ENCODE measurements around the gene MACROD2.

MACROD2 gene

GRCh38 chr20:15061955-15062354 lies 1066.6 kb downstream of the MACROD2 start:
- TF ChIP-seq FOXP2 (optimal IDR thresholded peaks at IDR 0.05; ENCODE audit: borderline replicate concordance, extremely low read depth, extremely low read length, insufficient read depth) = no peak
- TF ChIP-seq, protein P1, sequence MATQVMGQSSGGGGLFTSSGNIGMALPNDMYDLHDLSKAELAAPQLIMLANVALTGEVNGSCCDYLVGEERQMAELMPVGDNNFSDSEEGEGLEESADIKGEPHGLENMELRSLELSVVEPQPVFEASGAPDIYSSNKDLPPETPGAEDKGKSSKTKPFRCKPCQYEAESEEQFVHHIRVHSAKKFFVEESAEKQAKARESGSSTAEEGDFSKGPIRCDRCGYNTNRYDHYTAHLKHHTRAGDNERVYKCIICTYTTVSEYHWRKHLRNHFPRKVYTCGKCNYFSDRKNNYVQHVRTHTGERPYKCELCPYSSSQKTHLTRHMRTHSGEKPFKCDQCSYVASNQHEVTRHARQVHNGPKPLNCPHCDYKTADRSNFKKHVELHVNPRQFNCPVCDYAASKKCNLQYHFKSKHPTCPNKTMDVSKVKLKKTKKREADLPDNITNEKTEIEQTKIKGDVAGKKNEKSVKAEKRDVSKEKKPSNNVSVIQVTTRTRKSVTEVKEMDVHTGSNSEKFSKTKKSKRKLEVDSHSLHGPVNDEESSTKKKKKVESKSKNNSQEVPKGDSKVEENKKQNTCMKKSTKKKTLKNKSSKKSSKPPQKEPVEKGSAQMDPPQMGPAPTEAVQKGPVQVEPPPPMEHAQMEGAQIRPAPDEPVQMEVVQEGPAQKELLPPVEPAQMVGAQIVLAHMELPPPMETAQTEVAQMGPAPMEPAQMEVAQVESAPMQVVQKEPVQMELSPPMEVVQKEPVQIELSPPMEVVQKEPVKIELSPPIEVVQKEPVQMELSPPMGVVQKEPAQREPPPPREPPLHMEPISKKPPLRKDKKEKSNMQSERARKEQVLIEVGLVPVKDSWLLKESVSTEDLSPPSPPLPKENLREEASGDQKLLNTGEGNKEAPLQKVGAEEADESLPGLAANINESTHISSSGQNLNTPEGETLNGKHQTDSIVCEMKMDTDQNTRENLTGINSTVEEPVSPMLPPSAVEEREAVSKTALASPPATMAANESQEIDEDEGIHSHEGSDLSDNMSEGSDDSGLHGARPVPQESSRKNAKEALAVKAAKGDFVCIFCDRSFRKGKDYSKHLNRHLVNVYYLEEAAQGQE (IDR thresholded peaks at IDR 0.05; ENCODE audit: insufficient read depth in 1 of 2, low read depth in 2 of 2, low read length in 2 of 2) = no peak
- TF ChIP-seq TAF1 (IDR thresholded peaks at IDR 0.05; ENCODE audit: borderline replicate concordance, insufficient read depth, low read length) = no peak
- no peak for TF ChIP-seq SIN3A (IDR thresholded peaks at IDR 0.05; ENCODE audit: borderline replicate concordance, insufficient read depth, low read length)
- TF ChIP-seq POLR2AphosphoS5 (IDR thresholded peaks at IDR 0.05; ENCODE audit: low read depth, low read length) = no peak

DNA sequence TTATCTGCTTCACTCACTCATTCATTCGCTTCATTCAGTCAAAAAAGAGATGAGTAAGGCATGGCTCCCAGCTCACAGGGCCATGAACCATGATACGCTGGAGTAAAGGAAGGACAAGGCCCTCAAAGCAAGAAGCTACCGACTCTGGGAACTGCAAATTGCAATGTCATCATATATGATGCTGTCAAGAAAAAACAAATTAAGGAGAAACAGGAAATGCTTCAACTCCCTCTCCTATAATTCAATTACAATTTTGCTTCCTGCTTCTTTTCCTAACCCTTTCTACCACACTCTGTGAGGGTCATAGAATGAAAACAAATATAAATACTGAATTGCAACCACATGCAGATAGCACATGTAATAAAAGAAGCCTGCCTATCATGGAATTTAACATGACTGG lies 1067.8 kb downstream of the MACROD2 start:
- TF ChIP-seq, protein P1 (IDR thresholded peaks at IDR 0.05; ENCODE audit: insufficient read depth in 1 of 2, low read depth in 2 of 2, low read length in 2 of 2) = no peak
- TF ChIP-seq POLR2AphosphoS5 (IDR thresholded peaks at IDR 0.05; ENCODE audit: low read depth, low read length) = no peak
- no peak for TF ChIP-seq SIN3A (IDR thresholded peaks at IDR 0.05; ENCODE audit: borderline replicate concordance, insufficient read depth, low read length)
- TF ChIP-seq TAF1 (IDR thresholded peaks at IDR 0.05; ENCODE audit: borderline replicate concordance, insufficient read depth, low read length) = no peak

GRCh38 chr20:15064741-15065140 lies 1069.4 kb downstream of the MACROD2 start:
- TF ChIP-seq FOXP2 (optimal IDR thresholded peaks at IDR 0.05; ENCODE audit: borderline replicate concordance, extremely low read depth, extremely low read length, insufficient read depth) (no peak), POLR2AphosphoS5 (IDR thresholded peaks at IDR 0.05; ENCODE audit: low read depth, low read length) (no peak), SIN3A (IDR thresholded peaks at IDR 0.05; ENCODE audit: borderline replicate concordance, insufficient read depth, low read length) (no peak), TAF1 (IDR thresholded peaks at IDR 0.05; ENCODE audit: borderline replicate concordance, insufficient read depth, low read length) (no peak)
- TF ChIP-seq, protein P1 (IDR thresholded peaks at IDR 0.05; ENCODE audit: insufficient read depth in 1 of 2, low read depth in 2 of 2, low read length in 2 of 2) = no peak

GRCh38 chr20:15065794-15066193 lies 1070.5 kb downstream of the MACROD2 start:
- TF ChIP-seq FOXP2 (optimal IDR thresholded peaks at IDR 0.05; ENCODE audit: borderline replicate concordance, extremely low read depth, extremely low read length, insufficient read depth) (no peak), POLR2AphosphoS5 (IDR thresholded peaks at IDR 0.05; ENCODE audit: low read depth, low read length) (no peak), TAF1 (IDR thresholded peaks at IDR 0.05; ENCODE audit: borderline replicate concordance, insufficient read depth, low read length) (no peak), SIN3A (IDR thresholded peaks at IDR 0.05; ENCODE audit: borderline replicate concordance, insufficient read depth, low read length) (no peak)
- TF ChIP-seq, protein P1 (IDR thresholded peaks at IDR 0.05; ENCODE audit: insufficient read depth in 1 of 2, low read depth in 2 of 2, low read length in 2 of 2) = no peak

GRCh38 chr20:15068486-15068885 lies 1073.2 kb downstream of the MACROD2 start:
- no peak for TF ChIP-seq SIN3A (IDR thresholded peaks at IDR 0.05; ENCODE audit: borderline replicate concordance, insufficient read depth, low read length)
- no peak for TF ChIP-seq POLR2AphosphoS5 (IDR thresholded peaks at IDR 0.05; ENCODE audit: low read depth, low read length)
- no peak for TF ChIP-seq TAF1 (IDR thresholded peaks at IDR 0.05; ENCODE audit: borderline replicate concordance, insufficient read depth, low read length)
- no peak for TF ChIP-seq FOXP2 (optimal IDR thresholded peaks at IDR 0.05; ENCODE audit: borderline replicate concordance, extremely low read depth, extremely low read length, insufficient read depth)
- TF ChIP-seq, protein P1 (IDR thresholded peaks at IDR 0.05; ENCODE audit: insufficient read depth in 1 of 2, low read depth in 2 of 2, low read length in 2 of 2) = no peak
